Tibial artery (tissue), 4 donors: ENCODE measurements around the gene LYPD6.

ENCODE experiments used
- DNase-seq, 2 donors: peaks; one replicate each; pipeline ENCODE4 v3.0.0-alpha.2; 2019
- H3K27ac ChIP-seq, 2 donors: fragments of 200-600 bp; sonication (generic) in 1 of 2; 1 replicate in 1 of 2; 2 replicates in 1 of 2; pipeline ENCODE4 v1.5.1; 2018 to 2019; ENCODE audit warnings: mild to moderate bottlenecking in 1 of 2
- H3K27me3 ChIP-seq, 2 donors: fragments of 200-600 bp; sonication (generic) in 1 of 2; one replicate each; pipeline versions ENCODE4 v1.5.1 to v1.6.0; 2016 to 2019
- H3K36me3 ChIP-seq, 3 donors: fragments of 200-600 bp; sonication (generic) in 2 of 3; one replicate each; pipeline ENCODE4 v1.5.1; 2016 to 2019; ENCODE audit warnings: mild to moderate bottlenecking in 2 of 3
- H3K4me1 ChIP-seq, 4 donors: fragments of 200-600 bp; sonication (generic) in 2 of 4; 1 replicate in 3 of 4; 2 replicates in 1 of 4; pipeline ENCODE4 v1.5.1; 2016 to 2019
- H3K4me3 ChIP-seq, 2 donors: fragments of 200-600 bp; sonication (generic) in 1 of 2; 1 replicate in 1 of 2; 2 replicates in 1 of 2; pipeline ENCODE4 v1.5.1; 2018 to 2019; ENCODE audit warnings: mild to moderate bottlenecking in 2 of 2
- H3K9me3 ChIP-seq, 3 donors: fragments of 200-600 bp; sonication (generic) in 1 of 3; one replicate each; pipeline ENCODE4 v1.5.1; 2016 to 2019
- CTCF ChIP-seq, 2 experiments: fragments of 200-600 bp in 1 of 2; fragments of 450-650 bp in 1 of 2; IDR thresholded peaks; one replicate each; pipeline ENCODE4 v1.5.1; 2017 to 2019; ENCODE audit warnings: antibody characterized with exemption in 2 of 2, mild to moderate bottlenecking in 1 of 2, moderate library complexity in 1 of 2
- intact Hi-C: fragments of 100-400 bp; cut with DNase I; formaldehyde crosslinking; loops from one replicate; pipeline ENCODE4 v1.15.0; 2023; ENCODE audit warnings: low total_unique reads

Gene LYPD6

GRCh38 chr2:149423630-149424029 is 93.2 kb downstream of the LYPD6 start:
- intact Hi-C loops, result no loop called here
- no peaks in the 10 kb centered on the region for H3K27me3 ChIP-seq
- H3K4me3 ChIP-seq, result no peak overlapping the region
- no peaks in the 10 kb centered on the region for H3K4me1 ChIP-seq
- no peak for TF ChIP-seq CTCF (IDR thresholded peaks at IDR 0.05)
- no peak for DNase-seq
- H3K9me3 ChIP-seq, result no peaks in the 10 kb centered on the region
- H3K27ac ChIP-seq, result no peak overlapping the region
- H3K36me3 ChIP-seq, result no peaks in the 10 kb centered on the region

DNA sequence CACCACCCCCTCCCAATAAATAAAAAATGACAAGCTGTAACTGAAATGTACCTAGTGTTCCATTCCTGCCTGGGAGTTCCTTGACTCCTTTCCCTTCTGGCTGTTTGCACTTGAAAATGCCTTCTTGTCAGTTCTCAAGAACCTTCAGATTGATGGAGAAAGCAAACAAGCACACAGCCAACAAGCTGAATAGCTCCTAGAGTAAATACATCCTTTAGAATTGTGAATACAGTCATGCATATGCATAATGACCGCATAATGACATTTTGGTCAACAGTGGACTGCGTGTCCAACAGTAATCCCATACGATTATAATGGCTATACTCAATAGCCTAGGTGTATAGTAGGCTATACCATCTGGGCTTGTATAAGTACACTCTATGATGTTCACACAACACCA is 97.0 kb downstream of the LYPD6 start:
- Histone ChIP-seq H3K4me3 (no peak overlapping the region), H3K9me3 (peaks cover 0 to 9% (median 7%) of the 10 kb centered on the region in 3 donors), H3K27ac (no peak overlapping the region), H3K4me1 (no peaks in the 10 kb centered on the region), H3K36me3 (no peaks in the 10 kb centered on the region), H3K27me3 (no peaks in the 10 kb centered on the region)
- DNase-seq, result no peak
- intact Hi-C loops, result no loop called here
- no peak for TF ChIP-seq CTCF (IDR thresholded peaks at IDR 0.05)

GRCh38 chr2:149428783-149429182 is 98.4 kb downstream of the LYPD6 start:
- DNase-seq, result no peak
- no peak overlapping the region for H3K27ac ChIP-seq
- H3K9me3 ChIP-seq, result peaks cover 0 to 9% (median 7%) of the 10 kb centered on the region in 3 donors
- TF ChIP-seq CTCF (IDR thresholded peaks at IDR 0.05), result no peak
- H3K27me3 ChIP-seq, result no peaks in the 10 kb centered on the region
- no peaks in the 10 kb centered on the region for H3K4me1 ChIP-seq
- intact Hi-C loops, result no loop called here
- H3K36me3 ChIP-seq, result no peaks in the 10 kb centered on the region
- no peak overlapping the region for H3K4me3 ChIP-seq

DNA sequence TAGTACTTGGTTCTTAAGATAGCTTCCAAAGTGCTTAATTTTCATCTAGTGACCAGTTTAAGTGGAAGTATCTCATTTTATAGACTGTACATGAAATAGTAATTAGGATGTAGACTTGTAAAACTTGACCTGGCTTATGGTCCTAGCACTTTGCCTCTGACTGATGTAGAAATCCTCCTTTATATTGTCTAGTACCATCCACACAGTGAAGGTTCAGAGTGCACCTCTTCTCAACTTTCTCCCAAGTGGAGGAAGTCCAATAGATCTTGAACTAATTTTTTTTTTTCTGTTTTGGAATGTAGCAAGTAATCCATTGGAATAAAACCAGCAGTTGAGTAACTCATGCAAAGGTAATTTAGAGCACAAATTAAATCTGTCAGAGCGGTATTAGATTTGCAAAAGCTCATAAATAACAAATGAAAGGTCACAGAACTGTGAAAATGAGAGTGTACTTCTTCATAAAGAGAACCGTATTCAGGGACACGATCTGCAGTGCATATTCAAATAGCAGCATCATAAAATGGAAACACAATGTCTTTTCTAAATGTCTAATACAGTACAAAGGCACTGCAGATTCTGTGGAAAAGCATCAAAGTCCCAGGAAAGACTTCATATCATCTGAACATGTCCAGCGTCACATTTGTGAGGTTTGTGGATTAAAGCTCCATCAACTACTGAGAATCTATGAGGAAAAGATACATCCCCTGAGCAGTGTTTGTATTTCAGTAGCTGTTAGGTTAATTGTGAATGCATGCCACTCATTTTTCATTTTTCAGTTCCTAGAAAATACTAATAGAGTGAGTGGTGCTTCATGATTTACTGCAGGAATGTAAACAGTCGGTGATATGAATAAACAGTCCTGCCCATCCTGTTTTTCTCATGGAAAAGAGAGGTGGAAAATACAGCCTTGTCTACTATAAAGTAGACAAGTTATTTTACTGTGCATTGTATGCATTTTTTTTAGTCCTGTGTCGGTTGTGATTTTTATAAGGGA is 100.7 kb downstream of the LYPD6 start:
- intact Hi-C loops, result no loop called here
- no peak for TF ChIP-seq CTCF (IDR thresholded peaks at IDR 0.05)

GRCh38 chr2:149438330-149438960 is 108.1 kb downstream of the LYPD6 start:
- Histone ChIP-seq H3K4me1 (no peaks in the 10 kb centered on the region), H3K9me3 (no peaks in the 10 kb centered on the region), H3K4me3 (no peak overlapping the region), H3K27ac (no peak overlapping the region), H3K36me3 (no peaks in the 10 kb centered on the region), H3K27me3 (no peaks in the 10 kb centered on the region)
- TF ChIP-seq CTCF (IDR thresholded peaks at IDR 0.05), result no peak
- intact Hi-C loops, result no loop called here
- no peak for DNase-seq

More for the DNA sequence above, 100.7 kb downstream of the LYPD6 start:
- Histone ChIP-seq H3K4me1 (no peaks in the 10 kb centered on the region), H3K27me3 (no peaks in the 10 kb centered on the region), H3K4me3 (no peak overlapping the region), H3K27ac (no peak overlapping the region), H3K36me3 (no peaks in the 10 kb centered on the region), H3K9me3 (peaks cover 0 to 9% (median 7%) of the 10 kb centered on the region in 3 donors)
- DNase-seq, result no peak
